ENCODE results near the gene CD74. TPM values are rescaled to one million over a fixed set of nuclear protein-coding genes. Genes with fewer than 3 reads are reported as not detected.

CD74 gene
- total RNA-seq, 1 experiment from 2014 or later = 12.7 TPM

- in situ Hi-C loops (cut with HindIII; ENCODE audit: low pct_unique_long_range_greater_than_20kb, low sequenced_read_pairs) (no loop called here), intact Hi-C loops (cut with micrococcal nuclease; ENCODE audit: unreplicated experiment) (no loop called here)
- ChIA-PET CTCF (interaction anchor here (0.7 kb wide), 1 partner anchor 29 kb away, joined by 4 read pairs; no protein-coding TSS in a partner anchor), POLR2A (no interaction called here)
- no peak for DNase-seq (ENCODE audit: low read depth, low spot score)
- Histone ChIP-seq H3K27me3 (ENCODE audit: control insufficient read depth, insufficient read depth, low read length) (no peaks in the 10 kb centered on the region), H3K4me3 (ENCODE audit: low read depth in 2 of 2, low read length in 2 of 2) (no peak overlapping the region), H3K36me3 (ENCODE audit: control insufficient read depth, insufficient read depth, low read length) (peaks cover 3% of the 10 kb centered on the region; the same call in 1 of the 2 replicates), H3K9me3 (ENCODE audit: control insufficient read depth, insufficient read depth, low read depth, low read length) (no peaks in the 10 kb centered on the region), H3K4me1 (ENCODE audit: control insufficient read depth, insufficient read depth, low read length) (no peaks in the 10 kb centered on the region), H3K27ac (ENCODE audit: low read length) (no peak overlapping the region)
- TF ChIP-seq TCF7L2 (IDR thresholded peaks at IDR 0.05; ENCODE audit: low read depth, low read length) (no peak), POLR2AphosphoS5 (IDR thresholded peaks at IDR 0.05; ENCODE audit: low read depth, low read length) (no peak)
- no peak for ATAC-seq
- BruUV-seq (replicated peaks) = no TSS peak
Measured at GRCh38 chr5:150401076-150401375, 11.7 kb downstream of the CD74 start.

- Histone ChIP-seq H3K36me3 (ENCODE audit: control insufficient read depth, insufficient read depth, low read length) (peaks cover 5% of the 10 kb centered on the region; the same call in 1 of the 2 replicates), H3K27me3 (ENCODE audit: control insufficient read depth, insufficient read depth, low read length) (no peaks in the 10 kb centered on the region), H3K4me1 (ENCODE audit: control insufficient read depth, insufficient read depth, low read length) (no peaks in the 10 kb centered on the region), H3K27ac (ENCODE audit: low read length) (no peak overlapping the region), H3K4me3 (ENCODE audit: low read depth in 2 of 2, low read length in 2 of 2) (no peak overlapping the region), H3K9me3 (ENCODE audit: control insufficient read depth, insufficient read depth, low read depth, low read length) (no peaks in the 10 kb centered on the region)
- in situ Hi-C loops (cut with HindIII; ENCODE audit: low pct_unique_long_range_greater_than_20kb, low sequenced_read_pairs) (no loop called here), intact Hi-C loops (cut with micrococcal nuclease; ENCODE audit: unreplicated experiment) (no loop called here)
- ATAC-seq (no peak), DNase-seq (ENCODE audit: low read depth, low spot score) (no peak)
- POLR2A ChIA-PET = no interaction called here
- TF ChIP-seq REST (IDR thresholded peaks at IDR 0.05; ENCODE audit: insufficient read depth in 1 of 2, low read depth in 2 of 2, low read length in 1 of 2) = no peak
- no peak for TF ChIP-seq POLR2AphosphoS5 (IDR thresholded peaks at IDR 0.05; ENCODE audit: low read depth, low read length)
- no peak for TF ChIP-seq TCF7L2 (IDR thresholded peaks at IDR 0.05; ENCODE audit: low read depth, low read length)
- TF ChIP-seq SIN3A (IDR thresholded peaks at IDR 0.05; ENCODE audit: borderline replicate concordance, insufficient read depth, low read depth, low read length) = no peak
- TF ChIP-seq CTCF (IDR thresholded peaks at IDR 0.05) = no peak
- CTCF ChIA-PET = interaction anchor here (0.7 kb wide), 1 partner anchor 30 kb away, joined by 4 read pairs; no protein-coding TSS in a partner anchor
- no TSS peak for BruUV-seq (replicated peaks)
Measured at GRCh38 chr5:150400316-150401075, 12.2 kb downstream of the CD74 start.

- H3K36me3 ChIP-seq (ENCODE audit: control insufficient read depth, insufficient read depth, low read length) = peaks cover 7% of the 10 kb centered on the region; the same call in 1 of the 2 replicates
- BruUV-seq (replicated peaks) = no TSS peak
- no peaks in the 10 kb centered on the region for H3K27me3 ChIP-seq (ENCODE audit: control insufficient read depth, insufficient read depth, low read length)
- no peaks in the 10 kb centered on the region for H3K4me1 ChIP-seq (ENCODE audit: control insufficient read depth, insufficient read depth, low read length)
- DNase-seq (ENCODE audit: low read depth, low spot score) (no peak), ATAC-seq (no peak)
- no peak for TF ChIP-seq POLR2AphosphoS5 (IDR thresholded peaks at IDR 0.05; ENCODE audit: low read depth, low read length)
- no peak for TF ChIP-seq CTCF (IDR thresholded peaks at IDR 0.05)
- no peak for TF ChIP-seq REST (IDR thresholded peaks at IDR 0.05; ENCODE audit: insufficient read depth in 1 of 2, low read depth in 2 of 2, low read length in 1 of 2)
- no peak for TF ChIP-seq TCF7L2 (IDR thresholded peaks at IDR 0.05; ENCODE audit: low read depth, low read length)
- TF ChIP-seq SIN3A (IDR thresholded peaks at IDR 0.05; ENCODE audit: borderline replicate concordance, insufficient read depth, low read depth, low read length) = no peak
- POLR2A ChIA-PET = no interaction called here
- in situ Hi-C loops (cut with HindIII; ENCODE audit: low pct_unique_long_range_greater_than_20kb, low sequenced_read_pairs) = no loop called here
- H3K27ac ChIP-seq (ENCODE audit: low read length) = no peak overlapping the region
- H3K4me3 ChIP-seq (ENCODE audit: low read depth in 2 of 2, low read length in 2 of 2) = no peak overlapping the region
- intact Hi-C loops (cut with micrococcal nuclease; ENCODE audit: unreplicated experiment) = no loop called here
- CTCF ChIA-PET = no interaction called here
- H3K9me3 ChIP-seq (ENCODE audit: control insufficient read depth, insufficient read depth, low read depth, low read length) = no peaks in the 10 kb centered on the region
Measured at GRCh38 chr5:150399524-150400211, 13.0 kb downstream of the CD74 start.
